ENCODE results near the gene PPFIA1. TPM values are rescaled to one million over a fixed set of nuclear protein-coding genes. Genes with fewer than 3 reads are reported as not detected.

PPFIA1 gene
- polyA plus RNA-seq, 2 of the 4 experiments (the other 2 are of a cell fraction) = 23.3 to 45.6 TPM

- Histone ChIP-seq H3K9me3 (no peaks in the 10 kb centered on the region), H3K4me1 (peaks cover 9% of the 10 kb centered on the region; the same call in 2 of the 3 replicates), H3K27ac (no peak overlapping the region), H3K4me3 (no peak overlapping the region), H3K4me2 (no peak overlapping the region)
- ChIA-PET POLR2A (interaction anchor here (0.6 kb wide), 1 partner anchor 13 kb away, joined by 3 read pairs; no protein-coding TSS in a partner anchor), CTCF (interaction anchor here (0.7 to 1.0 kb wide), 3 partner anchors 9 to 22 kb away, joined by 3 read pairs; no protein-coding TSS in a partner anchor)
- no peak for ATAC-seq
- DNase-seq (ENCODE audit: low read depth in 1 of 2, low spot score in 1 of 2) = no peak
- WGBS (ENCODE audit: missing lambda C conversion rate) = 99% methylated on average over 15 of the region's 15 CpGs
- no peak for TF ChIP-seq TFCP2L1 (CRISPR knock-in tag; IDR thresholded peaks at IDR 0.05)
- no peak for TF ChIP-seq HEYL (CRISPR knock-in tag; IDR thresholded peaks at IDR 0.05)
- TF ChIP-seq PHF8 (IDR thresholded peaks at IDR 0.05; ENCODE audit: borderline replicate concordance, low read depth) = no peak
- no peak for TF ChIP-seq EHMT2 (IDR thresholded peaks at IDR 0.05; ENCODE audit: low read depth)
- no peak for TF ChIP-seq ATOH8 (CRISPR knock-in tag; IDR thresholded peaks at IDR 0.05; ENCODE audit: low read depth)
- no peak for TF ChIP-seq MAFK (IDR thresholded peaks at IDR 0.05; ENCODE audit: partially characterized antibody)
- TF ChIP-seq ZC3H11A (IDR thresholded peaks at IDR 0.05) = no peak
- TF ChIP-seq HOXB5 (CRISPR knock-in tag; IDR thresholded peaks at IDR 0.05) = no peak
- no peak for TF ChIP-seq JUNB (IDR thresholded peaks at IDR 0.05)
- TF ChIP-seq POLR2AphosphoS2 (conservative IDR thresholded peaks at IDR 0.05; ENCODE audit: low read length) = no peak
- no peak for TF ChIP-seq MYC (IDR thresholded peaks at IDR 0.05; ENCODE audit: borderline replicate concordance, low read length)
- TF ChIP-seq E2F6 (IDR thresholded peaks at IDR 0.05; ENCODE audit: borderline replicate concordance, low read depth) = no peak
- no peak for TF ChIP-seq CHD4 (IDR thresholded peaks at IDR 0.05; ENCODE audit: borderline replicate concordance)
- TF ChIP-seq FOXS1 (CRISPR knock-in tag; IDR thresholded peaks at IDR 0.05) = no peak
- no peak for FAIRE-seq
These were observed 123.9 kb downstream of the PPFIA1 start for GRCh38 chr11:70394211-70394950.

GRCh38 chr11:70397336-70397982, 127.0 kb downstream of the PPFIA1 start:
- peak overlapping the region; percentile 96 for H3K4me3 ChIP-seq
- POLR2A ChIA-PET = interaction anchor here (0.6 to 1.9 kb wide), 2 partner anchors 9 to 1900 kb away, joined by 3 to 6 read pairs; no protein-coding TSS in a partner anchor
- FAIRE-seq (no peak), DNase-seq (ENCODE audit: low read depth in 1 of 2, low spot score in 1 of 2) (peak in 1 of 2 experiments; percentile 61), ATAC-seq (peak; percentile 26 to 50)
- WGBS (ENCODE audit: missing lambda C conversion rate) = 16% methylated on average over 18 of the region's 18 CpGs
- peak overlapping the region; percentile 98 to 100 for H3K27ac ChIP-seq
- H3K4me1 ChIP-seq = peaks cover 35% of the 10 kb centered on the region
- no peaks in the 10 kb centered on the region for H3K9me3 ChIP-seq
- peak overlapping the region; percentile 89 for H3K4me2 ChIP-seq
- CTCF ChIA-PET = interaction anchor here (1.9 to 2.9 kb wide), 2 partner anchors 19 kb away, joined by 3 to 8 read pairs; no protein-coding TSS in a partner anchor
- TF ChIP-seq TFCP2L1 (CRISPR knock-in tag; IDR thresholded peaks at IDR 0.05) (peak; percentile 58; the same call in 1 of the 2 replicates), HEYL (CRISPR knock-in tag; IDR thresholded peaks at IDR 0.05) (no peak)

GRCh38 chr11:70397983-70398833, 127.7 kb downstream of the PPFIA1 start, which contains the start of gene CTTN:
Gene CTTN (plus strand): TSS chr11:70398529. CDS start chr11:70407298, 8,769 bp downstream.
- peaks cover 42% of the 10 kb centered on the region for H3K4me1 ChIP-seq
- ATAC-seq (peak; percentile 76 to 90), DNase-seq (ENCODE audit: low read depth in 1 of 2, low spot score in 1 of 2) (peak; percentile 86 to 92), FAIRE-seq (no peak)
- ChIA-PET POLR2A (interaction anchor here (0.6 to 1.9 kb wide), 3 partner anchors 9 to 1899 kb away, joined by 3 to 6 read pairs (median 3); no protein-coding TSS in a partner anchor), CTCF (interaction anchor here (1.9 to 2.9 kb wide), 2 partner anchors 18 to 20 kb away, joined by 3 to 8 read pairs; no protein-coding TSS in a partner anchor)
- no peaks in the 10 kb centered on the region for H3K9me3 ChIP-seq
- 0% methylated on average over 9 of the region's 93 CpGs for WGBS (ENCODE audit: missing lambda C conversion rate)
- H3K4me3 ChIP-seq = peak within 1 kb of the TSS; percentile 96
- peak within 1 kb of the TSS; percentile 98 to 100 for H3K27ac ChIP-seq
- peak within 1 kb of the TSS; percentile 89 for H3K4me2 ChIP-seq
- TF ChIP-seq FOSL2 (IDR thresholded peaks at IDR 0.05) (no peak), FOSL2 (CRISPR knock-in tag; IDR thresholded peaks at IDR 0.05) (no peak), PHF8 (IDR thresholded peaks at IDR 0.05; ENCODE audit: borderline replicate concordance, low read depth) (peak; percentile 76), KDM5A (IDR thresholded peaks at IDR 0.05) (no peak), EHMT2 (IDR thresholded peaks at IDR 0.05; ENCODE audit: low read depth) (no peak), MAFK (IDR thresholded peaks at IDR 0.05; ENCODE audit: partially characterized antibody) (no peak), BCL3 (IDR thresholded peaks at IDR 0.05) (peak; percentile 76; the same call in 1 of the 3 replicates), E2F6 (IDR thresholded peaks at IDR 0.05; ENCODE audit: borderline replicate concordance, low read depth) (peak; percentile 79), ZSCAN20 (CRISPR knock-in tag; IDR thresholded peaks at IDR 0.05) (no peak), USF2 (IDR thresholded peaks at IDR 0.05) (0 out of 2 replicates have a peak, but pooled peaks have one; percentile 27), RNF2 (IDR thresholded peaks at IDR 0.05; ENCODE audit: borderline replicate concordance, low read depth) (no peak), HOXA7 (CRISPR knock-in tag; IDR thresholded peaks at IDR 0.05) (no peak), MYC (IDR thresholded peaks at IDR 0.05; ENCODE audit: borderline replicate concordance, low read length) (peak; percentile 77; the same call in 1 of the 2 replicates), POLR2A (IDR thresholded peaks at IDR 0.05; ENCODE audit: low read length) (peak; percentile 57), BHLHE40 (IDR thresholded peaks at IDR 0.05; ENCODE audit: low read depth, low read length) (peak; percentile 64; the same call in 1 of the 2 replicates)
